HepG2 (cell line): ENCODE data around the gene ENO3.

ENCODE experiments used
- BCL3 ChIP-seq: sonication (generic); formaldehyde crosslinking; IDR thresholded peaks from 2 replicates; pipeline ENCODE4 v1.5.1; 2020; ENCODE audit warnings: mild to moderate bottlenecking, missing genetic modification reagents, moderate library complexity
- HMG20B ChIP-seq: conservative IDR thresholded peaks from 2 replicates; pipeline ENCODE4 v1.6.1; 2016; ENCODE audit warnings: missing genetic modification reagents, missing compliant biosample characterization
- MYC ChIP-seq: sonication (generic); formaldehyde crosslinking; IDR thresholded peaks from 2 replicates; pipeline ENCODE4 v1.9.0; 2021; ENCODE audit warnings: missing genetic modification reagents, borderline replicate concordance
- ZBTB49 ChIP-seq: sonication (generic); formaldehyde crosslinking; IDR thresholded peaks from 2 replicates; pipeline ENCODE4 v1.4.0; 2020; ENCODE audit warnings: missing genetic modification reagents, borderline replicate concordance
- ZNF276 ChIP-seq: sonication (generic); formaldehyde crosslinking; IDR thresholded peaks from 2 replicates; pipeline ENCODE4 v1.4.0; 2020; ENCODE audit warnings: mild to moderate bottlenecking, low read depth, missing genetic modification reagents
- ZNF660 ChIP-seq: sonication (generic); formaldehyde crosslinking; IDR thresholded peaks from 2 replicates; pipeline ENCODE4 v1.5.1; 2020; ENCODE audit warnings: mild to moderate bottlenecking, low read depth, missing genetic modification reagents, borderline replicate concordance
- TF ChIP-seq, protein P1 (sequence below): sonication (generic); formaldehyde crosslinking; IDR thresholded peaks from 2 replicates; pipeline ENCODE4 v1.4.0; 2020; ENCODE audit warnings: missing genetic modification reagents

DNA sequence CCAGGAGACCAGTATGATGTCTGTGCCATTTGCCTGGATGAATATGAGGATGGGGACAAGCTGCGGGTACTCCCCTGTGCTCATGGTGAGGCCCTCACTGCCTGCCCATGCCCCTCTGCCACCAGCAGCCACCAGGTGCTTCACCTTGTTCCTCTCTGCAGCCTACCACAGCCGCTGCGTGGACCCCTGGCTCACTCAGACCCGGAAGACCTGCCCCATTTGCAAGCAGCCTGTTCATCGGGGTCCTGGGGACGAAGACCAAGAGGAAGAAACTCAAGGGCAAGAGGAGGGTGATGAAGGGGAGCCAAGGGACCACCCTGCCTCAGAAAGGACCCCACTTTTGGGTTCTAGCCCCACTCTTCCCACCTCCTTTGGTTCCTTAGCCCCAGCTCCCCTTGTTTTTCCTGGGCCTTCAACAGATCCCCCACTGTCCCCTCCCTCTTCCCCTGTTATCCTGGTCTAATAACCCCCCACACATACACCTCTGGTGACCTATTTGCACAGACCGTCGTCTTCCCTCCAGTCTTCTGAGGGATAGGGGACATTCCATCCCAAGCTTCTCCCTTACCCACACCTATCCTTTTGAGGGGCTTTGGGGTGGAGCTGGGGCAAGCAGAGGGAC, 6.3 kb upstream of the ENO3 start:
- no peak for TF ChIP-seq ZBTB49 (CRISPR knock-in tag)
- TF ChIP-seq, protein P1, sequence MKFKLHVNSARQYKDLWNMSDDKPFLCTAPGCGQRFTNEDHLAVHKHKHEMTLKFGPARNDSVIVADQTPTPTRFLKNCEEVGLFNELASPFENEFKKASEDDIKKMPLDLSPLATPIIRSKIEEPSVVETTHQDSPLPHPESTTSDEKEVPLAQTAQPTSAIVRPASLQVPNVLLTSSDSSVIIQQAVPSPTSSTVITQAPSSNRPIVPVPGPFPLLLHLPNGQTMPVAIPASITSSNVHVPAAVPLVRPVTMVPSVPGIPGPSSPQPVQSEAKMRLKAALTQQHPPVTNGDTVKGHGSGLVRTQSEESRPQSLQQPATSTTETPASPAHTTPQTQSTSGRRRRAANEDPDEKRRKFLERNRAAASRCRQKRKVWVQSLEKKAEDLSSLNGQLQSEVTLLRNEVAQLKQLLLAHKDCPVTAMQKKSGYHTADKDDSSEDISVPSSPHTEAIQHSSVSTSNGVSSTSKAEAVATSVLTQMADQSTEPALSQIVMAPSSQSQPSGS (CRISPR knock-in tag), result no peak
- no peak for TF ChIP-seq ZNF276 (CRISPR knock-in tag)
- no peak for TF ChIP-seq HMG20B
- no peak for TF ChIP-seq BCL3 (CRISPR knock-in tag)
- no peak for TF ChIP-seq ZNF660 (CRISPR knock-in tag)
- TF ChIP-seq MYC (CRISPR knock-in tag), result no peak
